HG02938 (cell line): ENCODE measurements around the gene TRRAP.
"Not testable (repeated sequence)": the region's sequence is repeated elsewhere in the genome, so short reads cannot be mapped to it uniquely, and the experiment has no call there.

Source experiments
- ATAC-seq: cut with Tn5 transposase; IDR thresholded peaks from one replicate; pipeline ENCODE4 v1.9.1; 2021; ENCODE audit warnings: mild to moderate bottlenecking, moderate library complexity; ENCODE audit not compliant: unreplicated experiment

TRRAP gene

GRCh38 chr7:99042957-99043356, 164.6 kb downstream of the TRRAP start:
- ATAC-seq: no peak

- not testable (repeated sequence) for ATAC-seq
These were observed 166.5 kb downstream of the TRRAP start for GRCh38 chr7:99044858-99045257.

GRCh38 chr7:99046262-99046661, 167.9 kb downstream of the TRRAP start:
- ATAC-seq: not testable (repeated sequence)

GRCh38 chr7:99046722-99047121, 168.4 kb downstream of the TRRAP start:
- no peak for ATAC-seq

GRCh38 chr7:99047526-99048077, 169.3 kb downstream of the TRRAP start:
- no peak for ATAC-seq

GRCh38 chr7:99050971-99051370, 172.6 kb downstream of the TRRAP start:
- ATAC-seq: no peak

GRCh38 chr7:99054781-99055180, 176.4 kb downstream of the TRRAP start:
- ATAC-seq: no peak

- ATAC-seq: no peak
These were observed 182.9 kb downstream of the TRRAP start for GRCh38 chr7:99061001-99061776.
